HCT116 (cell line): ENCODE data around the gene ITPK1. TPM values are rescaled to one million over a fixed set of nuclear protein-coding genes. Genes with fewer than 3 reads are reported as not detected.

Experiments
- ATAC-seq: fragments of 200-7000 bp; cut with Tn5 transposase; 2 replicates; pipeline ENCODE4 v1.9.1; 2020; ENCODE audit warnings: mild to moderate bottlenecking, moderate library complexity
- BruUV-seq: library from RNA; stranded (reverse); fragments of 400-500 nt; replicated peaks from 2 replicates; lab custom pipeline; 2021; lab: Mats Ljungman, UMichigan
- CTCF ChIA-PET: fragments of 300-600 bp; sonication (Branson Sonifier 250); formaldehyde crosslinking; loops from one replicate; lab custom pipeline; 2021; ENCODE audit warnings: antibody characterized with exemption; lab: Charles Lee
- POLR2A ChIA-PET: fragments of 300-600, 350-600 bp; sonication (Branson Sonifier 250); formaldehyde crosslinking; loops from one replicate; lab custom pipeline; 2021; ENCODE audit warnings: antibody characterized with exemption; lab: Charles Lee
- RAD21 ChIA-PET, 2 experiments: fragments of 300-600 bp; sonication (Branson Sonifier 250); formaldehyde crosslinking; loops; one replicate each; lab custom pipeline; 2023; ENCODE audit warnings: low total read pairs in 2 of 2; ENCODE audit not compliant: uncharacterized antibody in 2 of 2, unreplicated experiment in 2 of 2, low non-redundant PET in 1 of 2; lab: Charles Lee
- DNase-seq: peaks from one replicate; pipeline ENCODE4 v3.0.0-alpha.2; 2010; ENCODE audit warnings: low read depth, low spot score
- H2AFZ ChIP-seq: fragments of 200-600 bp; shearing (Covaris generic), sonication (generic); 2 replicates; pipeline ENCODE4 v1.6.1; 2017; ENCODE audit warnings: low read depth, mixed run types, mixed read lengths, antibody characterized with exemption, low read length; ENCODE audit not compliant: poor library complexity, severe bottlenecking
- H3K27ac ChIP-seq: 2 replicates; pipeline ENCODE4 v1.5.1; 2012; ENCODE audit warnings: low read depth, low read length
- H3K27me3 ChIP-seq: fragments of 200-600 bp; sonication (generic); 2 replicates; pipeline ENCODE4 v1.6.1; 2016; ENCODE audit warnings: mixed run types, low read length, mixed read lengths; ENCODE audit not compliant: insufficient read depth
- H3K36me3 ChIP-seq, 2 experiments: fragments of 200-500 bp in 1 of 2; fragments of 200-600 bp in 1 of 2; sonication (Bioruptor generic) in 1 of 2; sonication (generic) in 1 of 2; 2 replicates each; pipeline versions ENCODE4 v1.5.1 to v1.6.1; 2014 to 2016; ENCODE audit warnings: low read length in 2 of 2, inconsistent platforms in 1 of 2, mixed read lengths in 1 of 2, mixed run types in 1 of 2; ENCODE audit not compliant: insufficient read depth in 2 of 2, control insufficient read depth in 1 of 2
- H3K4me1 ChIP-seq, 2 experiments: fragments of 200-600 bp in 1 of 2; sonication (generic) in 1 of 2; 2 replicates each; pipeline versions ENCODE4 v1.5.1 to v1.6.1; 2012 to 2017; ENCODE audit warnings: low read length in 2 of 2, inconsistent platforms in 1 of 2, mild to moderate bottlenecking in 1 of 2, mixed read lengths in 1 of 2, mixed run types in 1 of 2, moderate library complexity in 1 of 2; ENCODE audit not compliant: insufficient read depth in 2 of 2, control insufficient read depth in 1 of 2
- H3K4me2 ChIP-seq: fragments of 200-600 bp; sonication (generic); 2 replicates; pipeline ENCODE4 v1.6.1; 2017; ENCODE audit warnings: mixed run types, low read length, mixed read lengths
- H3K4me3 ChIP-seq, 2 experiments: fragments of 200-600 bp in 1 of 2; sonication (generic) in 1 of 2; replicated peaks in 1 of 2; 2 replicates each; pipeline ENCODE4 v1.5.1; 2011 to 2016; ENCODE audit warnings: low read length in 2 of 2, control low read depth in 1 of 2, low read depth in 1 of 2, mild to moderate bottlenecking in 1 of 2, mixed read lengths in 1 of 2, mixed run types in 1 of 2
- H3K79me2 ChIP-seq: fragments of 200-600 bp; sonication (generic); 2 replicates; pipeline ENCODE4 v1.6.1; 2017; ENCODE audit warnings: mild to moderate bottlenecking, mixed run types, low read length, moderate library complexity, mixed read lengths; ENCODE audit not compliant: insufficient read depth
- H3K9ac ChIP-seq: fragments of 200-600 bp; sonication (generic); 2 replicates; pipeline ENCODE4 v1.6.1; 2016; ENCODE audit warnings: low read length, mixed read lengths
- H3K9me2 ChIP-seq: fragments of 200-600 bp; sonication (generic), shearing (Covaris generic); 2 replicates; pipeline ENCODE4 v1.6.1; 2017; ENCODE audit warnings: mixed run types, mild to moderate bottlenecking, moderate library complexity; ENCODE audit not compliant: insufficient read depth
- H3K9me3 ChIP-seq, 2 experiments: fragments of 200-500 bp in 1 of 2; fragments of 200-600 bp in 1 of 2; sonication (Bioruptor generic) in 1 of 2; sonication (generic) in 1 of 2; 2 replicates each; pipeline ENCODE4 v1.6.1; 2014 to 2017; ENCODE audit warnings: low read length in 2 of 2, mixed read lengths in 2 of 2, inconsistent platforms in 1 of 2, low read depth in 1 of 2, mild to moderate bottlenecking in 1 of 2, mixed run types in 1 of 2, moderate library complexity in 1 of 2; ENCODE audit not compliant: control insufficient read depth in 1 of 2, insufficient read depth in 1 of 2
- H4K20me1 ChIP-seq: fragments of 200-600 bp; sonication (generic), shearing (Covaris generic); 2 replicates; pipeline ENCODE4 v1.6.1; 2017; ENCODE audit warnings: mixed run types, mild to moderate bottlenecking, moderate library complexity; ENCODE audit not compliant: insufficient read depth
- EGR1 ChIP-seq: IDR thresholded peaks from 2 replicates; pipeline ENCODE4 v1.6.1; 2012; ENCODE audit warnings: low read depth
- FOSL1 ChIP-seq: IDR thresholded peaks from 2 replicates; pipeline ENCODE4 v1.6.1; 2012; ENCODE audit warnings: low read depth
- RAD21 ChIP-seq: IDR thresholded peaks from 2 replicates; pipeline ENCODE4 v1.6.1; 2012; ENCODE audit warnings: low read depth, mild to moderate bottlenecking
- SIN3A ChIP-seq: IDR thresholded peaks from 2 replicates; pipeline ENCODE4 v1.6.1; 2012; ENCODE audit warnings: low read depth
- SP1 ChIP-seq: IDR thresholded peaks from 2 replicates; pipeline ENCODE4 v1.6.1; 2012; ENCODE audit warnings: low read depth
- SRF ChIP-seq: IDR thresholded peaks from 2 replicates; pipeline ENCODE4 v1.6.1; 2012; ENCODE audit warnings: low read depth
- YY1 ChIP-seq: IDR thresholded peaks from 2 replicates; pipeline ENCODE4 v1.6.1; 2011; ENCODE audit warnings: low read length, low read depth, moderate library complexity, mild to moderate bottlenecking; ENCODE audit not compliant: insufficient replicate concordance; ENCODE audit errors: extremely low read depth
- intact Hi-C: fragments of 100-400 bp; cut with micrococcal nuclease; formaldehyde crosslinking; loops from 2 replicates; pipeline ENCODE4 v1.10.0; 2022
- total RNA-seq: library from RNA; stranded (reverse); gene quantifications from one replicate; pipeline ENCODE4 v1.2.1, GENCODE V29; 2021; ENCODE audit not compliant: unreplicated experiment

ITPK1 gene
- total RNA-seq, 1 experiment from 2014 or later: 70.2 TPM

DNA sequence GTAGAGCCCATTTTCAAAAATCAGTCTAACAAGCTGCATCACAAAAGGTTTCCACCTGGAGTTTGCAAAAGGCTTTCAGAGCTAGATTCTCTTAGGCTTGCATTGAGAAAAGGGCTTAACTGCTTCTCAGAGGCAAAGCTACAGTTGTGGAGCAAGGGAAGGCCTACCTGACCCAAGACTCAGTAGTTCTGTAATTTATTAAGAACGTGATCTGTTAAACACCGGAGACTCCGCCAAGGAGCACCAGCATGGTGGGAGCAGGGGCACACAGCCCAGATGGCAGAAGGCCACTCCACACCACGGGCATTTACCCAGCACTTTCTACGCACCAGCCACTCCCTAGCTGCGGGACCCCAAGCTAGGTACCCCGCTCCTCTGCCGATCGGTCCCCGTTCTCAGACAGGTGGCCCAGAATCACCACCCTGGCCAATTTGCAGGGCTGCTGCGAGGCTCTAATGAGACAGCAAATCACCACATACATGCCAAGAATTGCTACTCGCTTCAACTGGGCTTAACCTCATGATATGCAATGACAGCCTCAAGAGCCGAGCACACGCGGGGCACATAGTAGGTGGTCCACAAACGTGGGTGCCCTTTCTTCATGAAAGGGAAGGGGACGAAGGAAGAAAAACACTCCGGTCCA is 1.5 kb downstream of the ITPK1 start:
- Histone ChIP-seq H3K4me2 (peak overlapping the region; percentile 98), H3K27ac (peak overlapping the region; percentile 90; the same call in 1 of the 2 replicates), H3K4me1 (peaks cover 16 to 34% of the 10 kb centered on the region in 2 experiments; a peak in 3 of 4 replicates), H4K20me1 (peaks cover 3% of the 10 kb centered on the region; the same call in 1 of the 2 replicates), H3K27me3 (no peaks in the 10 kb centered on the region), H3K9me3 (no peaks in the 10 kb centered on the region), H3K9me2 (no peaks in the 10 kb centered on the region), H3K4me3 (peak overlapping the region; percentile 73 to 92), H3K36me3 (no peaks in the 10 kb centered on the region), H3K9ac (peak overlapping the region; percentile 84), H3K79me2 (peaks cover 43% of the 10 kb centered on the region), H2AFZ (no peak overlapping the region)
- ChIA-PET POLR2A (interaction anchor here (0.9 to 1.8 kb wide), 4 partner anchors 9 to 162 kb away, joined by 3 to 6 read pairs (median 3); no protein-coding TSS in a partner anchor), CTCF (interaction anchor here (0.6 to 3.1 kb wide), 24 partner anchors 9 to 505 kb away, joined by 3 to 46 read pairs (median 8); partner anchors contain the start of genes GON7, LYSET, MOAP1 and UBR7), RAD21 (interaction anchor here (1.1 to 1.5 kb wide), 3 partner anchors 18 to 93 kb away, joined by 3 to 9 read pairs (median 5); no protein-coding TSS in a partner anchor)
- intact Hi-C loops: loop anchor here (5.0 to 10.0 kb wide), 2 partner anchors 93 to 501 kb away; partner anchors contain the start of genes GON7 and UBR7
- TF ChIP-seq SP1: no peak
- ATAC-seq: no peak
- no TSS peak for BruUV-seq
- DNase-seq: no peak

DNA sequence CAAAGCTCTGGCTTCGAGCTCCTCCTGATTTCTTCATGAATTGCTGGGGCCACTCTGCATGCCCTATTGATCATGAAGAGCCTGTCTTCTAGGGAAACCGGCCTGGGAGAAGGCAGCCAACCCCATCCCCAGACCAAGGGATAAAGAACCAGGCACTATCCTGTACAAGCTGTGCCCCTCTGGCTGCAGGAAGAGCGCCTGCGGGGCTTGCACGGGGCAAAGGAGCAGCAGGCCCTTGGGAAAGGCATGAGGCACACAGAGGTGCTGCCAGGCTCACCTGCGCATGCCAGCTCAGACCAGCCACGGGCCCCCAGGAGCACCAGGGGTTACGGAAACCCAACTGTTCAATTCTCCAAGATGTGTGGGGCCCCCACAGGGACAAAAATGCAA is 2.1 kb downstream of the ITPK1 start:
- CTCF ChIA-PET: interaction anchor here (0.6 to 3.1 kb wide), 38 partner anchors 8 to 823 kb away, joined by 3 to 46 read pairs (median 6); partner anchors contain the start of genes GON7, LYSET, MOAP1 and UBR7
- H2AFZ ChIP-seq: no peak overlapping the region
- RAD21 ChIA-PET: interaction anchor here (1.1 to 1.5 kb wide), 5 partner anchors 18 to 94 kb away, joined by 3 to 9 read pairs (median 5); no protein-coding TSS in a partner anchor
- H3K27me3 ChIP-seq: no peaks in the 10 kb centered on the region
- intact Hi-C loops: loop anchor here (1.0 to 10.0 kb wide), 5 partner anchors 26 to 501 kb away; partner anchors contain the start of genes GON7 and UBR7
- H4K20me1 ChIP-seq: peaks cover 3% of the 10 kb centered on the region; the same call in 1 of the 2 replicates
- H3K27ac ChIP-seq: peak overlapping the region; percentile 90
- peak overlapping the region; percentile 73 to 92 for H3K4me3 ChIP-seq
- no peaks in the 10 kb centered on the region for H3K9me2 ChIP-seq
- ATAC-seq (no peak), DNase-seq (no peak)
- H3K4me2 ChIP-seq: peak overlapping the region; percentile 98
- H3K36me3 ChIP-seq: no peaks in the 10 kb centered on the region
- POLR2A ChIA-PET: interaction anchor here (0.8 to 1.8 kb wide), 6 partner anchors 9 to 105 kb away, joined by 3 to 6 read pairs (median 3); partner anchors contain the start of genes LYSET and MOAP1
- H3K9me3 ChIP-seq: no peaks in the 10 kb centered on the region
- peaks cover 47% of the 10 kb centered on the region for H3K79me2 ChIP-seq
- H3K9ac ChIP-seq: peak overlapping the region; percentile 84; the same call in 1 of the 2 replicates
- H3K4me1 ChIP-seq: peaks cover 16 to 34% of the 10 kb centered on the region in 2 experiments; a peak in 3 of 4 replicates
- BruUV-seq: no TSS peak
- TF ChIP-seq FOSL1 (no peak), RAD21 (no peak), SIN3A (no peak), EGR1 (no peak), YY1 (no peak), SP1 (no peak), SRF (no peak)
